Measurements from ENCODE around the gene STPG3.
A peak's percentile ranks its signal among the peaks of the same experiment; 100 is the strongest.

Gene STPG3

GRCh38 chr9:137251194-137251461 lies at the start of gene STPG3:
STPG3 (plus strand) TSS chr9:137251286; CDS start chr9:137251287, 1 bp downstream.
- DNase-seq = no peak

- DNase-seq = no peak
These were observed 48.1 kb upstream of the STPG3 start for GRCh38 chr9:137202966-137203365.

- no peak for DNase-seq
These were observed 46.4 kb upstream of the STPG3 start for GRCh38 chr9:137204731-137205125.

GRCh38 chr9:137205126-137206069 lies 45.7 kb upstream of the STPG3 start, which contains the start of the genes NDOR1 and TMEM203:
NDOR1 (plus strand) TSS chr9:137205700; CDS start chr9:137205778, 78 bp downstream.
TMEM203 (minus strand) TSS chr9:137205648; CDS start chr9:137205414, 234 bp downstream.
- DNase-seq = peak; percentile 88

- DNase-seq = no peak
These were observed 44.5 kb upstream of the STPG3 start for GRCh38 chr9:137206602-137207001.

- no peak for DNase-seq
These were observed 39.6 kb upstream of the STPG3 start for GRCh38 chr9:137211532-137211931.

GRCh38 chr9:137212520-137212919 lies 38.6 kb upstream of the STPG3 start:
- no peak for DNase-seq

- no peak for DNase-seq
These were observed 37.7 kb upstream of the STPG3 start for GRCh38 chr9:137213160-137214060.

GRCh38 chr9:137214620-137215019 lies 36.5 kb upstream of the STPG3 start:
- no peak for DNase-seq

- DNase-seq = no peak
These were observed 35.7 kb upstream of the STPG3 start for GRCh38 chr9:137215196-137215986.

- DNase-seq = no peak
These were observed 34.7 kb upstream of the STPG3 start for GRCh38 chr9:137216188-137216965.

- DNase-seq = peak; percentile 48
These were observed 33.5 kb upstream of the STPG3 start for GRCh38 chr9:137217276-137218211.

GRCh38 chr9:137218212-137218753 lies 32.8 kb upstream of the STPG3 start:
- DNase-seq = no peak

- no peak for DNase-seq
These were observed 32.3 kb upstream of the STPG3 start for GRCh38 chr9:137218754-137219271.

- DNase-seq = no peak
These were observed 31.2 kb upstream of the STPG3 start for GRCh38 chr9:137219757-137220316.

- no peak for DNase-seq
These were observed 30.6 kb upstream of the STPG3 start for GRCh38 chr9:137220317-137221094.

GRCh38 chr9:137221095-137221505 lies 30.0 kb upstream of the STPG3 start:
- DNase-seq = no peak

GRCh38 chr9:137221506-137222111 lies 29.5 kb upstream of the STPG3 start:
- DNase-seq = no peak

Measured in NCI-H1048 (cell line).